GM19351 (cell line): ENCODE results near the gene TAGLN3.

Source experiments
- ATAC-seq: cut with Tn5 transposase; IDR thresholded peaks from one replicate; pipeline ENCODE4 v1.9.1; 2021; ENCODE audit warnings: mild to moderate bottlenecking, moderate library complexity; ENCODE audit not compliant: unreplicated experiment

Gene TAGLN3

DNA sequence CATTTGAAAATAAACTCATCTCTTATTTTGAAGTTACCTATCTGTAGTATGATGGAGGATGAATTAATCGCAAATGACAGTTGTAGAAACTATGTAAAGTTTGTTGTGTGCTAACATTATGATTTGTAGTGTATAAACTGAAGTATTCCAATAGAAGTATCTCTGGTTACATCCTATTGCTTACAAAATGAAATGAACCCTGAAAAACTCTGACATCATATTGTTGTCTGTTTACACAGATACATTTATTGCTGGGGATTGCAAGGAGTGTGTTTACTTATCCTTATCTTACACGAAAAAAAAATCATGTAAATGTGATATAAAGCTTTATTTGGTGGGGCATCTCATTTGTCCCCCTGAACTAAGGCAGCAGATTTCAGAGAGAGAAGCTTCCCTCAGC, 22.5 kb upstream of the TAGLN3 start:
- no peak for ATAC-seq

DNA sequence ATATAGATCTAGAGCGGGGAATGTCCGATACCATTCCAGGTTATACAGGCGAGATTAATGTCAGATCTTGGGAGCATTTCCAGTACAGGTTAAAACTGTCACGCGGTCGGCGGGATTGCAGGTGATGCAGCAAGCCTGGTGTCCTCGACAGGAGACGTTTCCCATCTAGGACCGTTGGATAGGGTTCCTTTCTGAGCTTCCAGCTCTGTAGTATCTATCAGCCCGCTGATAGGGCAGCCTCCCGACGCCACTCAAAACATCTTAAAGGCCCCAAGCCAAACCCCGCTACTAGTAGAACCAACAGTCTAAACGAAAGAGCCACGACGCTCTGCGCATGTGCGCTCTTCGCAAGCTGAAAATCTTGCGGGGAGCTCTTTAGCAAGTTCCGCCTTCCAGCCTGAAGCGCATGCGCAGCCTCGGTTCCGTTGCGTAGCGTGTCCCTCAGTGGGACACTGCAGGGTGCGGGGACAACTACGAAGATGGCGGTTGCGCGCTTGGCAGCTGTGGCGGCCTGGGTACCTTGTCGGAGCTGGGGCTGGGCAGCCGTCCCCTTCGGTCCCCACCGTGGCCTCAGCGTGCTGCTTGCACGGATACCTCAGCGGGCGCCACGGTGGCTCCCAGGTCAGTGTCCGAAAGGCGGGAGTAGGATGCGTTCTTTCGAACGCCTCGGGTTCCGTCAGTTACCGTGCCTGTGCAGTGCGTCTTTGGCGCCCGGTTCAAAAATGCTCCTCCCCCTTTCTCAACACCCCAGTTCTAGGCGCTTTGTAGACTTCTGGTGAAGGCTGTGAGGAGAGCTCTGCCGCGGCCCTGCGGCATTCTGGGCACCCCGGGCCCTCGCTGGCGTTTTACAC, 19.9 kb upstream of the TAGLN3 start, which contains the start of gene ABHD10:
Gene ABHD10, plus strand, starts transcription at position 444 of the 851 bp plus-strand sequence. Its CDS starts 36 bp downstream, at position 480.
- ATAC-seq, result peak; percentile 89

DNA sequence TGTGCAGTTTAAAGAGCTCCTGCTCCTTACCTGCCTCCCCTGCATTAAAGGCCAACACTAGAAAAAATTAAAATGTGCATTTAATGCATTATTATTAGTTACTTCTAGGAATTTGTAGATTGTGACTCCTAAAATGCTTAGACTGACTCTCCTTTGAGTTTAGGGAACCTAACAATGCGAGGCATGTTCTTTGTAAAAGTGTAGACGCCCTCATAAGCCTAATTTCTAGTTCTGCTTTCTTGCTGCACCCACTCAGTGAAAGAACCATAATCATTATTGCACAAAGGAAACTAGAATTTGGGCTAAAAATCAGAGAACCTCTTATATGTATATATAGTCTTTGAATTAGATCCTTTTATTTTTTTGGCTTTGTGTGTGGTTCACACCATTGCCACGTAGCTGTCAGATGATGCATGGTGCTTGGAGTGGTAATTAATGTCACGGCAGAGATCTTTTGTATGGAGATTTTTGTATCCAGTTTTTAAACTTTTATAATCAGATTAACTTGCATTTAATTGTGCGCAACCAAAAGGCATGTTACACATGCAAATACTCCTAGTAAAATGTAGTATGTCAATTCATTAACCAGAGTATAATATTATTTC, 19.2 kb upstream of the TAGLN3 start:
- peak; percentile 51 for ATAC-seq

DNA sequence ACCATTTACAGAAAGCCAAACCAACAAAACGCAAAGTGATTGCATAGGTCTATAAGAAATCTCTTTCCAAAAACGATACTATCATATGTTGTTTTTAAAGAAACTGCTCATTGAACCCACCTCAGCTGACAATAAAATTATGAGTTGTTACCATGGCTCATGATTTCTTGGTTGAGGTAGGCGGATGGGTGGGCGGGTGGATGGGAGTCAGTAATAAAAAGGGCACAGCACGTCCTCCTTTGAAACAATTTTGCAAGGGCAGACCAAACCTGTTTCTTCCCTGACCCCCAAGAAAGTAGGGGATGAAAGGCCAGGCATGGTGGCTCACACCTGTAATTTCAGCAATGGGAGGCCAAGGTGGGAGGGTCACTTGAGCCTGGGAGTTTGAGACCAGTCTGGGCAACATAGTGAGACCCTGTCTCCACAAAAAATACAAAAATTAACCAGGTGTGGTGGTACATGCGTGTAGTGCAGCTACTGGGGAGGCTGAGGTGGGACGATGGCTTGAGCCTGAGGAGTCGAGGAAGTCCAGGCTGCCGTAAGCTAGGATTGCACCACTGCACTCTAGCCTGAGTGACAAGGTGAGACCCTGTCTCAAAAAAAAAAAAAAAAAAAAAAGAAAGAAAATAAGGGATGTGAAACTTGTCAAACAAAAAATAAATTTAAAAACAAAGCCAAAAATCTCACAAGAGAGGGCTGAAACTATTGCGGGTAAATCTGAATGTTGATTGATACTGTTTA, 17.8 kb upstream of the TAGLN3 start:
- ATAC-seq, result no peak

DNA sequence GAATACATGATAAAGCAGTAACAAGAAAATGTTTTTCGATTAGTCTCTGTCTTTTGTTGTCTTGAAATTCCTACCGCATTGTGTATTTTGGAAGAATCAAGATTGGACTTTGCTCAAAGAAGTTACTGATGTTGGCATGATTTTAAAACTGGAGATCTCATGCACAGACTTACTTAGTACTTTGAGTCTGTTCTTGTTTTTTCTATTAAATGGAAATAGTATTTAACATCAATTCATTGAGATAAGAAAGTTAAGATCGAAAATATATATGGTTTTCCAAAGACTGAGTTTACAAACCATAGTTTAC, 17.3 kb upstream of the TAGLN3 start:
- ATAC-seq, result no peak

DNA sequence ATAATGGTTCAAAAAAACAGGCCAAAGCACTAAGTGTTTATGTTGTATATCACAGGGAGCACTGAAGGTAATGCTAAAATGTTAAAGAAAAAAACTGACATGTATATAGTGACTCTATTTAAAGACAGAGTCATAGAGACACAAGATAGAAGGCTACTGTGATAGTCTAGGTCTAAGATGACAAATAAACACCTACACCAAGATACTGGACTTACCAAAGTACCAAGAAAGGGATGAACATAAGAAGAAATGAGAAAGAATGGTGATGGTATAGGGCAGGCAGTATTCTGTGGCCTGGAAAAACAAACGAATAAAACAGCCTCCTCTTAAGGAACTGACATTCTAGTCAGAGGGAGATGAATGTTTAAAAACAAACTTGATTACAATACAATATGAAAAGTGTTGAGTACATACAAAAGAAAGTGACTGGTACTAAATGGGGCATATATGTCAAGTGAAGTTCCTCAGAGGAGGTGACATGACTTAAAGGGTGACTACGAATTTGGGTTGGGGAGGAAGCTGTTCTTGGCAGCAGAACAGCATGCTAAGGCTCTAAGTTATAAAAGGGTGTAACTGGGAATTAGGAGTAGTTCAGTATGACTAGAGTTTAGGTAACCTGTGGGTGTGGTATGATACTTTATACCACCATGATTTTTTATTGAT, 14.0 kb upstream of the TAGLN3 start:
- no peak for ATAC-seq

DNA sequence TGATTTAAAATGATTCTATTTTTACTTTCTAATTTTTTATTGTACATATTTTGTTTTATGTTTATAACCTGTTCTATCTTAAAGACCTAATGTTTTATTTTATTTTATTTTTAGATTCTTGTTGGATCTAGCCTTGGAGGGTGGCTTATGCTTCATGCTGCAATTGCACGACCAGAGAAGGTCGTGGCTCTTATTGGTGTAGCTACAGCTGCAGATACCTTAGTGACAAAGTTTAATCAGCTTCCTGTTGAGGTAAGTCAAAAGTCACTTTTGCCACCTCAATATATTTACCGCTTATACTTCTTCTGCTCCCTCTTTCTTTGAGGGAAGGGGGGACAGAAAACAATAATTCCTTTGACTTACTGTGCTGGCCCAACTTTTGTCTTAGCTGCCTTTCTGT, 11.9 kb upstream of the TAGLN3 start:
- no peak for ATAC-seq

DNA sequence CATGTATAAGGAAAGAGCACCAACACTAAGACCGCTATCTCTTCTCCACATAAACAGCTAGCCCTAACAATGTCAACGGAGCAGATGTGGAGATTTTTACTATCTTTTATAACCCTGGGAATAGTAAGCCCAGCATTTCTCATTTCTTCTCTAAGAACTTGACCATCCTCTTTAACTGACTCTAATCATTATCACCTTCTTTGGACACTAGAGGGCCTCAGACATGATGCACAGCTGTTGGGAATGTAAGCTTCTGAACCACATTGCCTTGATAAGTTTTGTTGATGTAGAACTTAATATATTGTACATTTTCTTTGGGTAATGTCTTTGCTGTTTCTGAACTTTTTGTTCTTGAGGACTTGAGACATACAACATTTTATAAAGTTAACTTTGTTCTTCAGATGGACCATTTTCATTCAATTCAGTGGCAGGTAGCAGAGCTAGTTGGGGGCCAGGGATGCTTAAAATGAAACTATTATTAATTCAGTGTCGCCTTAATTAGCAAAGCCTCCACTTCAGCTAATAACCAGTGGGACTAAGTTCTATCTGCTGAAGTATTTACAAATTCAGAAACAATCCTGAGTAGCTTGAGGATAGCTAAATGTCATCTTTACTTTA, 9.6 kb upstream of the TAGLN3 start:
- ATAC-seq, result peak; percentile 96

DNA sequence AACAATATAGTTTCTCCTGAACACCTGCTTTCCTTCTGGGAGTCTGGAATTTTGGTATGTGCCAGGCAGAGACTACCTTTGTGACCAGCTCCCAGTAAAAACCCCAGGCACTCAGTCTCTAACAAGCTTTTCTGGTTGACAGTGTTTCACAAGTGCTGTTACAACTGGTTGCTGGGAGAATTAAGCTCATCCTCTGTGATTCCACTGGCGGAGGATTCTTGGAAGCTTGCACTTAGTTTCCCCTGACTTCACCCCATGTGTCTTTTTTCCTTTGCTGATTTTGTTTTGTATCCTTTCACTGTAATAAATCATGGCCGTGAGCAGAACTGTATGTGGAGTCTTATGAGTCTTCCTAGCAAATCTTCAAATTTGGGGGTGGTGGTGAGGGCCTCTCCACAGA, 5.7 kb upstream of the TAGLN3 start:
- no peak for ATAC-seq

DNA sequence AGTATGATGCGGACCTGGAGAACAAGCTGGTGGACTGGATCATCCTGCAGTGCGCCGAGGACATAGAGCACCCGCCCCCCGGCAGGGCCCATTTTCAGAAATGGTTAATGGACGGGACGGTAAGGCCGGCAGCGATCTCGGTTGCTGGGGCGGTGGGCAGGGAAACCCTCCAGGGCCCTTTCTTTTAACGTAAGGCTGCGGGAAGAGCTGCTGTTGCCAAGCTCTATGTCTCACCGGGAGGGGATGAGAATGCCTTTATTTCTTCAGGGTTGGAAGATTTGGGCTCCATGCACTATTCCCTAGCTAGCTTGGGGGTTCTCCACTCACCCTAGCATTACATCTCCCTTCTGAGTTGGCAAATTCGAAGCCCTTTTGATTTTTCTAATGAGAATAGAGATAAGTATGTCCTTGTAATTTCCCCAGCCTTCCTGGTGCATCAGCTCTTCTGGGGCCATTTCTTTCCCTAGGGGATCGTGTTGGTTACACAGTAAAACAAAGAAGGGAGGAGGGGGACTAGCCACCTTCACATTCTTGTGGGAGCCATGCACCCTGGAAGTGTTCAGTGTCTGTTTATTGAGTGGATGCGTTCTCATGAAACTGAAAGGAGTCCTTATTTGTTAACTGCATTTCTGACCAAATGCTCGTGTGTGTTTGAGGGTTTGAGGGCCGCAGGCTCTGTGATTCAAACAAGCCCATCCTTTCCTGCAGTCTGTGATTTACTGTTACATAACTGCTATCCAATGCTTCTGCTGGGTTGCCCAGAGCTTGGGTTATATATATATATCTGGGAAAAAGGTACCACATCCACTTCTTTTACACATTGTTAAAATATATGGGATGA, 982 bp downstream of the TAGLN3 start:
- no peak for ATAC-seq

DNA sequence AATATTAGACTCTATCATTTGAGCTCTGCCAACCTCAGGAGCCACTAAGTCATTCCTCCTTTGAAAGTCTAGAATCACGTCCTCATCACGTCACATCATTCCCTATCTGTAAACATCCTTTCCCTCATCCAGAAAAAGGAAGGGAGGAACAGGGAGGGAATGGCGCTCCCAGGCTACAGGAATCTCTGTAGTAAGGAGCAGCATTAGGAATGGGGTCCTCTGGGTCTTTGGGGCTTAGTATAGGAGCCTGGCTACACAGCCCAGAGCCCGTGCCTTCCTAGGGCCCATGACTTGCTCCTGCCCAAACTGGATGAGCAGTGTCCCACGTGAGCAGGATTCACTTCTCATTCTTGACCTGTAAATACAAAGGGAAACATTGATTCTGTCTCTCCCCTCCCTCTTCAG, 1.6 kb downstream of the TAGLN3 start:
- ATAC-seq, result no peak

DNA sequence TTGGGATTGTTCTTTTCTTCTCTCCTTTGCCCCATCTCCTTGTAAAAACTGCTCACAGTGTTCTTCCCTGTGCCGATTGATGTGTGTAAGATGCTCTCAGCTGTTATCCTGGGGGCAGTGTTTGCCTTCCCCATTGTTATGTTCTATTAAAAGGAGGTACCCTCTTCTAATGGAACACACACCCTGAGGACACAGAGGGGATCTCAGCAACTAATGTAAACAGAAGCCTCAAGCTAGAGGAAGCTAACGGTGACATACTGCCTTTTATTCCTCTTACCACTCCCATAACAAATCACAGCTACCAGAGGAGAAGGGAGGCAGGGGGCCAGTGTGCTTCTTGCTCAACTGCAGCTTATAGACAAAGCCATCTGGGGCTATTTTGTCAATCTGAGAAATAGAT, 2.2 kb downstream of the TAGLN3 start:
- ATAC-seq, result no peak

DNA sequence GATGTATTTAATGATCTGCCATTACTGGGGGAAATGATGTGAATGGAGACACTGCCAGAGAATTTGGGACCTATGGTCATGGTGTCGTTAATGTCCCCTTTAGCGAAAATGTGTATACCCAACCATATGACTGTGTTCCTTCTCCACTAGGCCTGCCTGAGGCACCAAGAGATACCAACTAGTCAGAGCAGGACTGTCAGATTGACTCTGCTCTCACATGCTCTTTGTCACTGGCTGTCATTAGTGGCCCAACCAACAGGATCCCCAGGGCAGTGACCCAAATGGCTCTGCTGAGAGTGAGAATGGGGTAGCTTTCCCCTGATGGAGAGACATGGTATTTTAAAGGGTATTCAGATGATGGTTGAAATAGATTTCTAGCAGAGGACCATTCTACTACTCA, 2.8 kb downstream of the TAGLN3 start:
- no peak for ATAC-seq

DNA sequence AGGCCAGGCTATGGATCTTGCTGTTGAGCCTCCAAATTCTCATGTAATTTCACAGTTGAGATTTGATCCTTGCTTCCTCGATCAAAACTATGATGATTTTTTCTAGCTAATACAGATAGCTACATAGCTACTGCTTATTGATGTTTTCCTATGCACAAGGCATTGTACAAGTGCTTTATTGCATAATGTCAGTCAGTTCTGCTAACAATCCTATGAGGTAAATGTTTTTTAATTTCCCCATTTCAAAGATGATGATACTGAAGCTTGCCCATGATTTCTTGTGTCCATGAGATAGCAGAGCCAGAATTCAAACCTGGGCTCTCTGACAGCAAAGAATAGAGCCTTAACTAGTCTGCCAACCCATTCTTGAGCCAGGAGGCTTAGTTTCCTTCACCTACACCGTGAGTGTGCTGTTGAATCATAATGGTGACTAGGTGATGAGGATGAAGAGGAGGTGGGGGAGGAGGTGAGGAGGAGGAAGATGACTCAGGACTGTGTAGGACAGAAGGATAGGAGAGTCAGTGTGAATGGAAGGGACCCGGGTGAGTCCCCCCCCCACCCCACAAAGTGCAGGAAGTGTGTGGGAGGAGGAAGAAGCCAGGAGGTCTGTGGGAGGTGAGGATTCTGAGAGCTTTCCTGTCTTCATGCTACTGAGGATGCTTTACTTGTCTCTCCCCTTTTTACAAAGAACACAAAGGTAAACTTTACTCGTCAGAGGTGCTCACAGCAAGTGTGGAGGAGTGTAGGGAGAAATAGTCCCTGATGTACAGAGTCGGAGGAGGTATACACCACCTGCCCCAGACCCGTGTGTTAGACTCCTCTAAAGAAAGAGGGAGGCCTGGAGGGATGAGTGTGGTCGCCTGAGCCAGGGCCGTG, 3.6 kb downstream of the TAGLN3 start:
- no peak for ATAC-seq

DNA sequence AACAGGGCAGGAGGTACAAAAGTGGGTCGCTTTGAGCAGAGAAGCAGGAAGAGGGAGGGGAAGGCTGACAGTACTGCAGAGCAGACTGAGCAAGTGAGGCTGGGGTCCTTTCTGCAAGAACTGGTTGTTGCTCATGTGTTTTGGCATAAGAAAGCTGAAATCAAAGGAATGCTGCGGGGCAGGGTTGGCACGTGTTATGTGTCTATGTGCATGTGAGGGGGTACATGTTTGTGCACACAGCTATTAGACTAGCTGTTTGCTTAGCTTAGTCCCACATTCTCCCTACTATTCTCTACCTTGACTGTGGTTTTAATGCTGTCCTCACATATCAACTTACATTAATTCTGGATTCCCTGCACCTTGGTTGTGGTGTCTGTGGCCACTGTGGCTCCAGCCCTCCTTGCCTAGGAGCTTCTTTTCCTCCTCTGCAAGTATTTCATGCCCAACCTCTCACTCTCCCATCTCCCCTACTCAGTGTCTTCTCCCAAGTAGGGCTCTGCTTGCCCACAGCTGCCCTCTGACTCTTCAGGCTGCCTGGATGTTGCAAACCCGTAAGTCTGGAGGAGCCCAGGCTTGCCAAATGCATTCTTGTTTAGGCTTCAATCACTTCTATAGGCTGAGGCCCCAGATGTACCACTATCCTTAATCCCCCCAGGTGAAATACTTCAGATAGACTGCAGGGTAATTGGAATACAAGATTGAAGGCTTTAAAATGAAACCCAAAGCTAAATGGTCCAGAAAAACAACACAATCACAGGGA, 4.8 kb downstream of the TAGLN3 start:
- ATAC-seq, result no peak

DNA sequence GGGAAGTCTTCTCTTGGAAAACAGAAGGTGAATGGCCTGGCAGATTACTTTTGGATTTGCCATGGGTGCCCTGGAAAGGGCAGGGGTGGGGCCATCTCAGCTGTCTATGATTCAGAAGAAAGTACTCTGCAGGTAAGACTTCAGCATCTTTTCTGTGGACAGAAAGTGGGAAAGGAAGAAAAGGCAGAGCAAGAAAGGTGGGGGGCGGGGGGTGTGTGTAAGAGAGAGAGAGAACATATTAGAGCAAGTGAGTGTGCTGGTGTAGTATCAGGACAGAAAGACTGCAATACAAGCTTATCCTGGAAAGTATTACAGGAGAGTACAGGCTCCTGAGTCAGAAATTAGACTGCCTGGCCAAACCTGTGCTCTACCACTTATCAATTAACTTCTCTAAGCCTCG, 5.5 kb downstream of the TAGLN3 start:
- no peak for ATAC-seq

DNA sequence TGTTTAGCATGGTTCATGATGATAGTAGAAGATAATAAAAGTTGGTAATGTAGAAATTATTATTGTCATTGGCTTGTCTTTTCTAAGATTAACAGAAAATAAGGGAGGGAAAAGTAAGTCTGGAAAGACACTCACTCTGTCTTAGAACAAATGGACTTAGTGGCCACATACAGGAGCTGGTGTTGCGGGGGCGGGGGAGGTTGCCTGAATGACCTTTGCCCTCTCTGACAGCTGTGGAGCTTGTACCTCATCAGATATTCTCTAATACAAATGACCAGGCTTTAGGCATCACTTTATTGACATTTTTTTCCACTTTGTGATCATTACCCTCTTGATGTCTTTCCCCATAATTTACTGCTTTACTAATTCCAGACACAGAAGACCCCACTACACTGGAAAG, 5.9 kb downstream of the TAGLN3 start:
- no peak for ATAC-seq

DNA sequence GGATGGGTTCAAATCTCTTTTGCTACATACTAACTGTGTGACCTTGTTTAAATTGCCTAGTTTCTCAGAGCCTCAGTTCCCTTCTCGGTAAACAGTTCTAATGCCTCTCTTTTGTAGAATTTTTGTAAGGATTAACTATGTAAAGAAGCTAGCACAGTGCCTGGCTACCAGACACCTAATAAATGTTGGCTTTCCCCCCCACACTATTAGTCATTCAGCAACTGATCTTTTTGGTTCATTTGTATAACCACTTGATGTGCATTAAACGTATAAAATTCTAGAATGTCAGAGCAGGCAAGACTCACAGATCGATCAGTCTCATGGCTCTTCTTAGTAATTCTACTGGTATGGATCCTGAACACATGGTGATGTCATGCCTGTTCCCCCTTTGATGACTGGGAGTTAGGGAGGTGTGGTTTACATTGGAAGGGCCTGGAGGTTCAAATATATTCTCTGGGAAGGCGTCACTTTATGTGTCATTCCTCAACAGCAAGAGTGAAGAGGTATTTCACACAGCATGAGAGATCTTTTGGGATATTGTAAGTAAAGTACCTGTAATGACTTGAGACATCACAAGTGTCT, 6.5 kb downstream of the TAGLN3 start:
- ATAC-seq, result no peak
